GM12878 (cell line): ENCODE data around the gene PTPRN2. TPM values are rescaled to one million over a fixed set of nuclear protein-coding genes. Genes with fewer than 3 reads are reported as not detected.

Experiments
- ATAC-seq: fragments of 200-7000 bp; cut with Tn5 transposase; 3 replicates; pipeline ENCODE4 v1.9.1; 2020; ENCODE audit warnings: mild to moderate bottlenecking, moderate library complexity
- BruUV-seq: library from RNA; stranded (reverse); fragments of 400-500 nt; replicated peaks from 2 replicates; lab custom pipeline; 2021; lab: Mats Ljungman, UMichigan
- CTCF ChIA-PET: fragments of 300-600 bp; sonication (Branson Sonifier 250); formaldehyde crosslinking; extraction: SDS; loops from one replicate; lab custom pipeline; 2021; ENCODE audit warnings: inconsistent platforms; lab: Yijun Ruan, JAX
- POLR2A ChIA-PET: fragments of 350-600 bp; formaldehyde crosslinking; extraction: SDS; loops from one replicate; lab custom pipeline; 2021; ENCODE audit warnings: inconsistent platforms; lab: Charles Lee
- RAD21 ChIA-PET: fragments of 300-600 bp; sonication (Branson Sonifier 250); formaldehyde crosslinking; loops from one replicate; lab custom pipeline; 2023; ENCODE audit warnings: antibody characterized with exemption; ENCODE audit not compliant: unreplicated experiment; lab: Charles Lee
- SMC1A ChIA-PET: fragments of 300-600 bp; sonication (Branson Sonifier 250); formaldehyde crosslinking; loops from one replicate; lab custom pipeline; 2023; ENCODE audit not compliant: unreplicated experiment, uncharacterized antibody; lab: Charles Lee
- DNase-seq: peaks from one replicate; pipeline ENCODE4 v3.0.0-alpha.2; 2011; ENCODE audit warnings: low read depth, low spot score
- FAIRE-seq: peaks from 3 replicates; lab custom pipeline; 2011; peaks lifted over from hg19 to GRCh38; lab: Jason Lieb, UNC
- H2AFZ ChIP-seq: 2 replicates; pipeline ENCODE4 v1.6.0; 2011; ENCODE audit warnings: low read depth, low read length, control low read depth; ENCODE audit not compliant: control insufficient read depth
- H3K27ac ChIP-seq: 2 replicates; pipeline ENCODE4 v1.5.1; 2011; ENCODE audit warnings: control low read depth; ENCODE audit not compliant: control insufficient read depth, insufficient read depth
- H3K27me3 ChIP-seq, 2 experiments: replicated peaks in 1 of 2; 2 replicates each; pipeline versions ENCODE4 v1.6.0 to v1.6.1; 2011; ENCODE audit warnings: low read length in 1 of 2; ENCODE audit not compliant: control insufficient read depth in 2 of 2, insufficient read depth in 2 of 2
- H3K36me3 ChIP-seq, 2 experiments: 2 replicates each; pipeline ENCODE4 v1.5.1; 2011; ENCODE audit warnings: low read length in 1 of 2; ENCODE audit not compliant: control insufficient read depth in 2 of 2, insufficient read depth in 2 of 2
- H3K4me1 ChIP-seq: 2 replicates; pipeline ENCODE4 v1.6.1; 2011; ENCODE audit warnings: mild to moderate bottlenecking, low read length, moderate library complexity, mixed read lengths; ENCODE audit not compliant: control insufficient read depth, insufficient read depth
- H3K4me2 ChIP-seq: 2 replicates; pipeline ENCODE4 v1.6.0; 2011; ENCODE audit warnings: control low read depth; ENCODE audit not compliant: control insufficient read depth, insufficient read depth
- H3K4me3 ChIP-seq: fragments of 200-600 bp; sonication (generic); 2 replicates; pipeline ENCODE4 v1.5.1; 2016
- H3K79me2 ChIP-seq: 2 replicates; pipeline ENCODE4 v1.6.0; 2011; ENCODE audit warnings: low read length; ENCODE audit not compliant: control insufficient read depth, insufficient read depth
- H3K9ac ChIP-seq: 2 replicates; pipeline ENCODE4 v1.8.0; 2011; ENCODE audit warnings: low read length, control low read depth, mixed read lengths; ENCODE audit not compliant: control insufficient read depth, insufficient read depth
- H3K9me3 ChIP-seq: replicated peaks from 3 replicates; pipeline ENCODE4 v1.5.1; 2011; ENCODE audit warnings: mild to moderate bottlenecking, low read length; ENCODE audit not compliant: control insufficient read depth, insufficient read depth
- H4K20me1 ChIP-seq: 2 replicates; pipeline ENCODE4 v1.6.0; 2011; ENCODE audit not compliant: control insufficient read depth, insufficient read depth
- CBX5 ChIP-seq: sonication (generic); IDR thresholded peaks from 2 replicates; pipeline ENCODE4 v1.6.1; 2016; ENCODE audit warnings: low read depth, moderate library complexity, mild to moderate bottlenecking, inconsistent platforms
- FOXK2 ChIP-seq: fragments of 450-650 bp; IDR thresholded peaks from 2 replicates; pipeline ENCODE4 v1.6.1; 2017; ENCODE audit warnings: mild to moderate bottlenecking, moderate library complexity
- KAT2A ChIP-seq: conservative IDR thresholded peaks from 2 replicates; pipeline ENCODE4 v1.6.1; 2011; ENCODE audit warnings: low read depth, low read length; ENCODE audit not compliant: control insufficient read depth
- TCF12 ChIP-seq: IDR thresholded peaks from 2 replicates; pipeline ENCODE4 v1.6.1; 2011; ENCODE audit warnings: low read depth, mild to moderate bottlenecking, low read length
- ZSCAN29 ChIP-seq: fragments of 450-650 bp; IDR thresholded peaks from 2 replicates; pipeline ENCODE4 v1.6.1; 2017; ENCODE audit warnings: mild to moderate bottlenecking, moderate library complexity
- WGBS: methylation state at CpG from one replicate; pipeline ENCODE4 v1.1.6; 2016; ENCODE audit warnings: low lambda C conversion rate; ENCODE audit not compliant: insufficient replicate concordance, insufficient coverage; ENCODE audit errors: missing lambda C conversion rate; 5-methylcytosine and 5-hydroxymethylcytosine counted together
- in situ Hi-C: fragments of 300-500 bp; cut with MboI; formaldehyde crosslinking; loops from 9 replicates; pipeline ENCODE4 v1.14.3; 2018; ENCODE audit warnings: mixed read lengths
- intact Hi-C: fragments of 100-400 bp; cut with micrococcal nuclease; formaldehyde crosslinking; loops from one replicate; pipeline ENCODE4 v1.14.2; 2022; ENCODE audit not compliant: unreplicated experiment
- polyA plus RNA-seq, 11 experiments: library from polyadenylated mRNA; depleted of rRNA in 4 of 11; unstranded in 6 of 11; stranded (reverse) in 5 of 11; fragments of >200 nt; fragmentation: Nextera tagmentation in 4 of 11; fragmentation: Illumina TruSeq in 1 of 11; extraction: Ambion mirVana in 4 of 11; extraction: Trizol in 1 of 11; gene quantifications; 1 replicate in 1 of 11; 2 replicates in 10 of 11; pipeline versions ENCODE4 v1.2.1 to v1.2.3, GENCODE V29; 2011 to 2016; ENCODE audit warnings: inconsistent platforms in 2 of 11, missing spikeins in 2 of 11, low read depth in 1 of 11
- total RNA-seq, 4 experiments: library from RNA; depleted of rRNA in 3 of 4; stranded (reverse); fragments of >200 nt in 3 of 4; fragmentation: Illumina TruSeq in 1 of 4; extraction: Trizol in 1 of 4; gene quantifications; 2 replicates each; pipeline versions ENCODE4 v1.2.1 to v1.2.3, GENCODE V29; 2013 to 2021

Gene PTPRN2
- total and polyA plus RNA-seq, 10 of the 15 experiments (the other 5 are each of a cell fraction or from before 2014, with no cell fraction given), result 5.4 TPM; not detected in 9

GRCh38 chr7:158623241-158623640, 35.6 kb upstream of the PTPRN2 start:
- WGBS, result 99% methylated on average over 13 of the region's 13 CpGs
- Histone ChIP-seq H3K4me1 (no peaks in the 10 kb centered on the region), H3K27ac (no peak overlapping the region), H3K36me3 (no peaks in the 10 kb centered on the region; a peak in 1 of 4 replicates), H3K9me3 (no peaks in the 10 kb centered on the region), H2AFZ (no peak overlapping the region)
- intact Hi-C loops, result no loop called here
- DNase-seq (no peak), ATAC-seq (no peak)
- POLR2A ChIA-PET, result no interaction called here
- CTCF ChIA-PET, result no interaction called here
- RAD21 ChIA-PET, result no interaction called here
- no TSS peak for BruUV-seq
- no peak for TF ChIP-seq ZSCAN29
- TF ChIP-seq CBX5, result no peak
- TF ChIP-seq, all 136 proteins: peak for 0
- H4K20me1 ChIP-seq, result no peaks in the 10 kb centered on the region
- H3K4me3 ChIP-seq, result no peak overlapping the region
- H3K9ac ChIP-seq, result no peak overlapping the region
- H3K4me2 ChIP-seq, result no peak overlapping the region
- no peaks in the 10 kb centered on the region for H3K27me3 ChIP-seq
- FAIRE-seq, result no peak
- SMC1A ChIA-PET, result no interaction called here
- H3K79me2 ChIP-seq, result no peaks in the 10 kb centered on the region
- in situ Hi-C loops, result no loop called here

GRCh38 chr7:158620839-158621441, 33.3 kb upstream of the PTPRN2 start:
- ATAC-seq (no peak), FAIRE-seq (no peak), DNase-seq (no peak)
- no peak for TF ChIP-seq KAT2A
- TF ChIP-seq FOXK2, result no peak
- no peak for TF ChIP-seq TCF12
- ChIA-PET POLR2A (interaction anchor here (0.7 kb wide), 1 partner anchor 12 kb away, joined by 3 read pairs; no protein-coding TSS in a partner anchor), RAD21 (no interaction called here), CTCF (interaction anchor here (1.4 kb wide), 1 partner anchor 30 kb away, joined by 7 read pairs; no protein-coding TSS in a partner anchor), SMC1A (interaction anchor here (0.5 to 1.5 kb wide), 2 partner anchors 30 to 356 kb away, joined by 3 read pairs; no protein-coding TSS in a partner anchor)
- Histone ChIP-seq H3K4me2 (no peak overlapping the region), H3K27ac (no peak overlapping the region), H3K79me2 (no peaks in the 10 kb centered on the region), H3K4me3 (no peak overlapping the region), H3K36me3 (no peaks in the 10 kb centered on the region; a peak in 1 of 4 replicates), H2AFZ (no peak overlapping the region), H3K9ac (no peak overlapping the region), H3K9me3 (no peaks in the 10 kb centered on the region), H3K4me1 (no peaks in the 10 kb centered on the region), H4K20me1 (no peaks in the 10 kb centered on the region), H3K27me3 (no peaks in the 10 kb centered on the region)
- 88% methylated on average over 6 of the region's 6 CpGs for WGBS
- in situ Hi-C loops (no loop called here), intact Hi-C loops (no loop called here)
- BruUV-seq, result no TSS peak
